Measurements from ENCODE around the gene PLK3.
"Not testable (repeated sequence)": the region's sequence is repeated elsewhere in the genome, so short reads cannot be mapped to it uniquely, and the experiment has no call there.

Gene PLK3

DNA sequence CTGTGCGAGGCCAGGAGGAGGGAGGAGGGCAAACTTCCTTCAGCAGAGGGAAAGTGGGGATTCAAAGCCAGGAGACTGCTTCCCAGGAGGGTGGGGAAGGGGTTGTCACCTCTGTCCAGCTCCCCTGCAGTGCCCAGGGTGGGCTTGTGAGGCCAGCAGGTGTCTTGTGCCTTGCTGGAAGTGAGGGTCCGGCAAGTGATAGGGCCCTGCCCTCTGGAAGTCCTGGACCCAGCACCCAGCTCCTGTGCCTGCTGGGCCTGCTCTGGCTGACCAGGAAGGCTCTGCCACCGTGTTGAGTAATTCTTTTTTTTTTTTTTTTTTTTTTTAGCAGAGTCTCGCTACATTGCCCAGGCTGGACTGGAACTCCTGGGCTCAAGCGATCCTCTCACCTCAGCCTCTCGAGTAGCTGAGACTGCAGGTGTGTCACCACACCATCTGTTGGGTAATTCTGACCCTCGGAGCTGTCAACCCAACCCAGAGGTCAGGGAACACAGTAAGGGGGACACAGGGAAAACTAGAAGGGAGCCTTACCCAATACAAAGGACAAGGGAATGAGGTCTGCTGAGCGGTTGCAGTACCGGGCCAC, 13.2 kb upstream of the PLK3 start:
- no peak for DNase-seq (ENCODE audit: low read depth in 2 of 2, low spot score in 1 of 2)

DNA sequence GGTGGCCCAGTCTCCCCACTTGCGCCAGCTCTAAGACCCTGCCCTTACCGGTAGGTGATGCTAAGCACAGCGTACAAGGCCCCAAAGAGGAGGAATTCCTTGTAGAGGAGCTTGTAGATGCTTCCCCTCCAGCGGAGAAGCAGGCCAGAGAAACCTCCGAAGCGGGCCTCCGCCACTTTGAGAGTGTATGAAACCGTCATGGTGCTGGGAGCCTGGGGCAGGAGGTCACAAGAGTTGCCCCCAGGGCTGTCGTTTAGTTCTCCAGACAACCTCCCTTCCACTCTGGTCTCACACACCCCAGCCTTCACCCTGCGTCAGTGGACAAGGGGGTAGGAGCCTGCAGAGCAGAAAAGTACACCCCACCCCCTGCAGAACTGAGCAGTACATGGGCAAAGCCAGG, 12.7 kb upstream of the PLK3 start:
- DNase-seq (ENCODE audit: low read depth in 2 of 2, low spot score in 1 of 2) = no peak

DNA sequence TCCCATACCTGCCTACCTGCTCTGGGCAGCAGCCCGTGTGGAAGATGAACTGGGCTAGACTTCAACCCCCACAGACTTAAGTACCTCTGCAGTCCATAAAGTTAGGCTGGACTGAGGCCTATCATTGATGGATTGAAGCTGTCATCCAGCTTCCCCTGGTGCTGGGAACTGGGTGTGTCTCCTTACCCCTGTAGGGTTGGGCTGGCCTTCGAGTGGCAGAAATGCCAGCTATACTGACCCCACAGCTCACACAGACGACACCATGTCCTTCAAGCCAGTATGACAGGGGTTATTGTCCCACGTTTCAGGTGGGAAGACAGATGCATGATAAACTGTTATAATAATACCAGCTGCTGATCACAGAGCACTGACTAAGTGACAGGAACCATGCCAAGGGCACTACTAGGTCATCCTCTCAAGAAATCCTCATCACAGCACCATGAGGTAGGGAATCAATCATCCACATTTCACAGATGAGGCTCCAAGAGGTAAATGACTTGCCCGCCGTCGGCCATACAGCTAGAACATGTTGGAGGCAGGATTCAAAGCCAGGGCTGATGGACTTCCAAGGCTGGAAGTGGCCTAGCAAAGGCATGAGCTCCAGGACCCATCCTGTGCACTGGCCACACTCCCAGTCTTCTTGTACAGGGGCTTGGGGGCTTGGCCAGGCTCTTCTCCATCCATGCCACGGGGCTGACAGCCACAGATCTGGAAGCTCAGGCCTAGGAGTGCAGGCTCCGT, 11.9 kb upstream of the PLK3 start, which contains the start of gene BEST4:
BEST4 (minus strand) TSS at position 51 of the 741 bp plus-strand sequence. CDS start 465 bp downstream, outside the sequence.
- no peak for DNase-seq (ENCODE audit: low read depth in 2 of 2, low spot score in 1 of 2)

GRCh38 chr1:44790968-44791801, 9.0 kb upstream of the PLK3 start:
- DNase-seq (ENCODE audit: low read depth in 2 of 2, low spot score in 1 of 2) = no peak

DNA sequence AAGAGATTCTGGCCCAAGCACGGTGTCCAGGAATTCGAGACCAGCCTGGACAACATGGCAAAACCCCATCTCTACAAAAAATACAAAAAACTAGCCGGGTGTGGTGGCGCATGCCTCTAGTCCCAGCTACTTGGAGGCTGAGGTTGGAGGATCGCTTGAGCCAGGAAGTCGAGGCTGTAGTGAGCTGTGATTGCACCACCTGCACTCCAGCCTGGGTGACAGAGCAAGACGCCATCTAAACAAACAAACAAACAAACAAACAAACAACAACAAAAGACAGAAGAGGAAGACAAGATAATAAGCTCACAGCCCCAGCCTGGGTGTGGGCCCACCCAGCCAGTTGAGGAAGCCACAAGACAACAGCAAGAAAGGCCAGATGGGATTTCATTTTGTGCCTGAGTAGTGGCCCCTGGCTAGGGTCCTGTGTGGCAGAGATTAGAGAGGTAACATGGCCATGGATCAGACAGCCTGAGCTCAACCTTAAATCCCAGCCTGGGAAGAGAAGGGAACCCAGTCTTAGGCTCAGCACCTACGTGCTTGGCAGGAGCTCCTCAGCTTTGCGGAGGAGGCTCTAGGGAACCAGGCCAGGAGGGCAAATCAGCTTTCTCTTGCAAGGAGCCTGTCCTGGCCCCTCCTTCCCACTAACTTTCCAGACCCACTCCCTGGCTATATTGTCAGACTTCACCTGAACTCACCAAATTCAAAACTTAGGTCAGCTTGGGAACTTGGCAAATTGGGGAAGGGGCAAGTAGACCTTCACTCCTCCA, 7.3 kb upstream of the PLK3 start:
- DNase-seq (ENCODE audit: low read depth in 2 of 2, low spot score in 1 of 2) = no peak

- DNase-seq (ENCODE audit: low read depth in 2 of 2, low spot score in 1 of 2) = not testable (repeated sequence)
These were observed 2.3 kb upstream of the PLK3 start for GRCh38 chr1:44797886-44798285.

DNA sequence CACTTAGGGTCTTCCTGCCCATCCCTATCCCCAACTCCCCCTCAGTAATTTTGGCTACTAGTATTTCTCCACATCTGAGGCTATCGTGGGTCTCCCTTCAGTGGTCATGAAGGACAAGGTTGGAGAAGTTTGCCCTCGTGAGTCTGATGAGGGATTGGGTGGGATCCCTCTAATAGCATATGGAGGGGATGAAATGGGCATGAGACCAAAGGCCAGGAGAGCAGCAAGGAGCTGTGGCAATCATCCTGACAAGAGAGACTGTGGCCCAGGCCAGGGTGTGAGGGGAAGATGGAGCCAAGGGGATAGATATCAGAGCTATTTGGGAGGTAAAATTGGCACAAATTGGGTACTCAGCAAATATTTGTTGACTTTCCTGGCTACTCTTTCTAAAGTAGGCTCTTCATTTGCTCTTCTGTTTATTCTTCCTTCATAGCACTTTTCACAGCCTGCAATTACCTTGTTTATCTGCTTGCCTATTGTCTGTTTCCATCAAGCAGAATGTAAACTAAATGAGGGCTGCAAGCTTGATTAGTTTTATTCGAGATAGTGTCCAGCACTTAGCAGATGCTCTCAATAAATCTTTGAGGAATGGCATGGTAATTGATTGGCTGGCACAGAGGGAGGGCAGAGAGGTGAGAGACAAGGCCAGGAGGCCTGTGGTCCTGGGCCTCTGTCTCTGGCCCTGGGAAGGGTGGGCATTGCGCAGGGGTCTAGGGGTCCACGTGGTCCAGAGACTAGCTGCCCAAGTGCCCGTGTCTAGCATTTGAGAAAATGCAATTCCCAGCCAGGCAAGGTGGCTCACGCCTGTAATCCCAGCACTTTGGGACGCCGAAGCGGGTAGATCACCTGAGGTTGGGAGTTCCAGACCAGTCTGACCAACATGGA, 1.5 kb upstream of the PLK3 start:
- no peak for DNase-seq (ENCODE audit: low read depth in 2 of 2, low spot score in 1 of 2)

DNA sequence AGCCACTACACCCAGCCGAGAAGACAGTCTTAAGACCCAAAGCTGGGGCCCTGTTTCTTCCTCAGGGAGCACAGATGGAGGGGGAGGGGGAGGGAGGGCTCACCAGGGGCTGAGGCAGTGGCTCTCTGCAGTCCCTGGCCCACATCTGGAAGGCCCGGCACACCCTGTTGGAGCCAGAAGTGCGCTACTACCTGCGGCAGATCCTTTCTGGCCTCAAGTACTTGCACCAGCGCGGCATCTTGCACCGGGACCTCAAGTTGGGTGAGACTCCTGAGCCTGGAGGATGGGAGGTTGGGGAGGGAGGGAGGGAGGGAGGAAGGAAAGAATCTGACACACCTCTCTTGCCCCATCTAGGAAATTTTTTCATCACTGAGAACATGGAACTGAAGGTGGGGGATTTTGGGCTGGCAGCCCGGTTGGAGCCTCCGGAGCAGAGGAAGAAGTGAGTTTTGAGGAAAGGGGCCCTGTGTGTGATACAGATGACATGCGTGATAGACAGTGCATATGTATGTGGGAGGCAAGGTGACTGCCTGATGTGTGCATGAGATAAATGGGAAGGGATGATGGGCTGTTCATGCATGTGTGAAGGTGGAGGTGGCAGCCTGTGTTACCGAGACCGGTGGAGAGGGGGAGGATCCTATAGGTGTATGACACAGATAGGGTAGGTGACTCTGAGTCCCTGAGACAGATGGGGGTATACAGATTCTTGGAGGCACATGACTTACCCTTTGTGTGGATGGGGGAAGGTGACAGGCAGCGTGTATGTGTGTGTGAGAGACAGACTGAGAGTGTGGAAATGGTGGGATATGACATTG, 1.5 kb downstream of the PLK3 start:
- no peak for DNase-seq (ENCODE audit: low read depth in 2 of 2, low spot score in 1 of 2)

DNA sequence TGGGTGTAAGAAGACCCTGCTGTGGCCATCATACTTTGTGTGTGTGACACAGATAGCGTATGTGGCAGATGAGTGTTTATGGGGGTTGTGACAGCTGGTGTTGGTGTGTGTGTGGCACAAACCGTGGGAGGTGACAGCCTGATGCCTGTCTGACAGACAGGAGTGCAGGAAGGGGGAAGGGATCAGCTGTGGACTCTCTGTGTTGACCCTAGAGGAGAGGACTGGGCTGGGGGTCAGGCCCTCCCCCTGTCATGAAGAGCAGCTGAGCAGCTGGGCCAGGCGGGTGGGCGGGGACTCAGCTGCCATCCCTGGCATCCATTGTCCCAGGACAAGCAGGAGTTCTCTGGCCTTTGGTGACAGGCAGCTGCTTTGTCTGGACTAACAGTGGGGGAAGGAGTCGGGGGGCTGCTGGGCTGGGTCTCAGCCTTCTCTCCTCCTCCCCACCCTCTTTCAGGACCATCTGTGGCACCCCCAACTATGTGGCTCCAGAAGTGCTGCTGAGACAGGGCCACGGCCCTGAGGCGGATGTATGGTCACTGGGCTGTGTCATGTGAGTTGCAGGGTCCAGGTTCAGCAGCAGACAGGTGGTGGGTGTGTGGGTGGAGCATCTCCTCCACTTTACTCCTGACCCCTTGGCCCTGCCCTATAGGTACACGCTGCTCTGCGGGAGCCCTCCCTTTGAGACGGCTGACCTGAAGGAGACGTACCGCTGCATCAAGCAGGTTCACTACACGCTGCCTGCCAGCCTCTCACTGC, 2.3 kb downstream of the PLK3 start:
- DNase-seq (ENCODE audit: low read depth in 2 of 2, low spot score in 1 of 2) = no peak

DNA sequence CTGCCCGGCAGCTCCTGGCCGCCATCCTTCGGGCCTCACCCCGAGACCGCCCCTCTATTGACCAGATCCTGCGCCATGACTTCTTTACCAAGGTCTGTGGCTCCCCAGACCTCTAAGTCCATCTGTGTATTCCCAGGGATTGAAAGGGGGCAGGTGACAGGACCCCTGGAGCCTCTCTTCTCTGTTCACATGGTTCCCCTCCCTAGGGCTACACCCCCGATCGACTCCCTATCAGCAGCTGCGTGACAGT, 2.8 kb downstream of the PLK3 start:
- DNase-seq (ENCODE audit: low read depth in 2 of 2, low spot score in 1 of 2) = no peak

GRCh38 chr1:44803312-44804095, 3.3 kb downstream of the PLK3 start:
- no peak for DNase-seq (ENCODE audit: low read depth in 2 of 2, low spot score in 1 of 2)

- DNase-seq (ENCODE audit: low read depth in 2 of 2, low spot score in 1 of 2) = no peak
These were observed 5.3 kb downstream of the PLK3 start for GRCh38 chr1:44805311-44806024.

DNA sequence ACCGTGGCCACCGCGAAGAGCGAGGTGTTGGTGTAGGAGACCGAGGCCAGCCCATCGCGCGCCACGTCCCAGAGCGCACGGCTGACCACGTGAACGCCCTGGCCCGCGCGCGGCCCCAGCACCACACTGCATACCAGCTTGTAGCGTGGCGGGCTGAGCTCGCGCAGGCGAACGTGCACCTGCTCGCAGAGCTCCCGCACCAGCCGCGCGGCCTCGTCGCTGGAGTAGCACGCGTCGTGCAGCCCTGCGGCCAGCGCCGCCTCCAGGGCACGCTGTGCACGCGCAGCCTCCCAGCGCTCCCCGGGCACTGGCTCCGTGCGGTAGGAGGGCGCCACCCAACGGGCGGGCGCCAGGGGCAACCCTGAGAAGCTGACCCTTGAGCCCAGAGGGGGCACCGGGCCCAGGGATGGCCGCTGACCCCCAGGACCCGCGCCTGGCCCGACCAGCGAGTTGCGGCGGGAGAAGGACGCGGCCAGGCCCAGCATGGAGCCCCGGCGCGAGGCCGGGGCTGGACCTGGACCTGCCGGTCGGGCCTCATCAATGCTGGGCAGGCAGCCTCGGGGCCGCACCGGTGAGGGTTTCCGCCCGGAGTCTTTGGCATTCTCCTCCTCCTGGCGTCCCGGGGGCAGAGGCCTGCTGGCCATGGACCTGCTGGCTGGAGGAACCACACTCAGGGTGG, 6.0 kb downstream of the PLK3 start:
- no peak for DNase-seq (ENCODE audit: low read depth in 2 of 2, low spot score in 1 of 2)

- DNase-seq (ENCODE audit: low read depth in 2 of 2, low spot score in 1 of 2) = no peak
These were observed 6.7 kb downstream of the PLK3 start, which contains the start of gene DYNLT4 for GRCh38 chr1:44806704-44807363. DYNLT4 (minus strand) TSS chr1:44807351; CDS start chr1:44806668, 683 bp downstream.

- peak; percentile 73 to 81 for DNase-seq (ENCODE audit: low read depth in 2 of 2, low spot score in 1 of 2)
These were observed 7.3 kb downstream of the PLK3 start for GRCh38 chr1:44807364-44808062.

All from stimulated activated CD8-positive, alpha-beta memory T cell treated with anti-CD3 and anti-CD28 coated beads, Interleukin-4, amount 100 ng/mL, for 4 hours (primary cell).